NCI-H2227 (cell line): Measurements from ENCODE around the gene CHST7.

Experiments
- DNase-seq: peaks from one replicate; lab custom pipeline; 2025; ENCODE audit not compliant: unreplicated experiment; lab: John Stamatoyannopoulos, UW

The CHST7 gene

GRCh38 chrX:46573892-46574773, 568 bp downstream of the CHST7 start:
- DNase-seq: peak; percentile 80

GRCh38 chrX:46574774-46575381, 1.3 kb downstream of the CHST7 start:
- peak; percentile 61 for DNase-seq

GRCh38 chrX:46575586-46575985, 2.0 kb downstream of the CHST7 start:
- no peak for DNase-seq

GRCh38 chrX:46575991-46576392, 2.4 kb downstream of the CHST7 start:
- DNase-seq: no peak

GRCh38 chrX:46576458-46576857, 2.9 kb downstream of the CHST7 start:
- DNase-seq: no peak

GRCh38 chrX:46577221-46578005, 3.8 kb downstream of the CHST7 start:
- no peak for DNase-seq

- DNase-seq: no peak
Measured at GRCh38 chrX:46579250-46579649, 5.7 kb downstream of the CHST7 start.

GRCh38 chrX:46580613-46581012, 7.0 kb downstream of the CHST7 start:
- DNase-seq: no peak

- no peak for DNase-seq
Measured at GRCh38 chrX:46582325-46582724, 8.8 kb downstream of the CHST7 start.

GRCh38 chrX:46582966-46583365, 9.4 kb downstream of the CHST7 start:
- DNase-seq: no peak

- no peak for DNase-seq
Measured at GRCh38 chrX:46584736-46585135, 11.2 kb downstream of the CHST7 start.

- DNase-seq: no peak
Measured at GRCh38 chrX:46587158-46587557, 13.6 kb downstream of the CHST7 start.

GRCh38 chrX:46587753-46588171, 14.2 kb downstream of the CHST7 start:
- no peak for DNase-seq

GRCh38 chrX:46588263-46588662, 14.7 kb downstream of the CHST7 start:
- no peak for DNase-seq

- no peak for DNase-seq
Measured at GRCh38 chrX:46589977-46590723, 16.6 kb downstream of the CHST7 start.

GRCh38 chrX:46595084-46595483, 21.5 kb downstream of the CHST7 start:
- DNase-seq: no peak

- DNase-seq: no peak
Measured at GRCh38 chrX:46597208-46597607, 23.6 kb downstream of the CHST7 start.

GRCh38 chrX:46597771-46598170, 24.2 kb downstream of the CHST7 start:
- no peak for DNase-seq

GRCh38 chrX:46599051-46599560, 25.5 kb downstream of the CHST7 start:
- DNase-seq: no peak

GRCh38 chrX:46601283-46601682, 27.7 kb downstream of the CHST7 start:
- DNase-seq: no peak
